Thoracic aorta (tissue), 2 donors: ENCODE measurements around the gene SDHAF3. TPM values are rescaled to one million over a fixed set of nuclear protein-coding genes. Genes with fewer than 3 reads are reported as not detected.
"Not testable (repeated sequence)": the region's sequence is repeated elsewhere in the genome, so short reads cannot be mapped to it uniquely, and the experiment has no call there.

Source experiments
- ATAC-seq: fragments of 150-250 bp; one replicate; pipeline ENCODE4 v1.8.0; 2017; ENCODE audit warnings: low read depth; ENCODE audit not compliant: insufficient number of reproducible peaks, low FRiP score
- DNase-seq: peaks from one replicate; pipeline ENCODE4 v3.0.0-alpha.2; 2020; ENCODE audit warnings: low spot score
- H3K27ac ChIP-seq, 2 donors: fragments of 200-600 bp; sonication (generic); 1 replicate in 1 of 2; 2 replicates in 1 of 2; pipeline ENCODE4 v1.5.1; 2016; ENCODE audit warnings: mild to moderate bottlenecking in 2 of 2, moderate library complexity in 2 of 2
- H3K27me3 ChIP-seq: fragments of 200-600 bp; sonication (generic); replicated peaks from 2 replicates; pipeline ENCODE4 v1.6.0; 2016; ENCODE audit warnings: mild to moderate bottlenecking; ENCODE audit not compliant: insufficient read depth
- H3K36me3 ChIP-seq: fragments of 200-600 bp; sonication (generic); one replicate; pipeline ENCODE4 v1.5.1; 2016
- H3K4me1 ChIP-seq, 2 donors: fragments of 200-600 bp; sonication (generic); 1 replicate in 1 of 2; 2 replicates in 1 of 2; pipeline versions ENCODE4 v1.5.1 to v1.6.0; 2016; ENCODE audit warnings: low read depth in 2 of 2, mild to moderate bottlenecking in 1 of 2; ENCODE audit not compliant: control insufficient read depth in 1 of 2
- H3K4me3 ChIP-seq: fragments of 200-600 bp; sonication (generic); 2 replicates; pipeline ENCODE4 v1.5.1; 2016; ENCODE audit warnings: mild to moderate bottlenecking
- H3K9me3 ChIP-seq: fragments of 200-600 bp; sonication (generic); 2 replicates; pipeline ENCODE4 v1.5.1; 2016
- total RNA-seq, 2 donors: library from RNA; depleted of rRNA; stranded (reverse); fragments of >200 nt; gene quantifications; one replicate each; pipeline versions ENCODE4 v1.1.0 to v1.2.3, GENCODE V29; 2016
- TF ChIP-seq, protein P1 (sequence below): fragments of 200-600 bp; sonication (generic); IDR thresholded peaks from one replicate; pipeline ENCODE4 v1.5.1; 2019; ENCODE audit warnings: antibody characterized with exemption

Gene SDHAF3
- total RNA-seq = 1 to 10 TPM; 1.1 to 3.5 TPM

DNA sequence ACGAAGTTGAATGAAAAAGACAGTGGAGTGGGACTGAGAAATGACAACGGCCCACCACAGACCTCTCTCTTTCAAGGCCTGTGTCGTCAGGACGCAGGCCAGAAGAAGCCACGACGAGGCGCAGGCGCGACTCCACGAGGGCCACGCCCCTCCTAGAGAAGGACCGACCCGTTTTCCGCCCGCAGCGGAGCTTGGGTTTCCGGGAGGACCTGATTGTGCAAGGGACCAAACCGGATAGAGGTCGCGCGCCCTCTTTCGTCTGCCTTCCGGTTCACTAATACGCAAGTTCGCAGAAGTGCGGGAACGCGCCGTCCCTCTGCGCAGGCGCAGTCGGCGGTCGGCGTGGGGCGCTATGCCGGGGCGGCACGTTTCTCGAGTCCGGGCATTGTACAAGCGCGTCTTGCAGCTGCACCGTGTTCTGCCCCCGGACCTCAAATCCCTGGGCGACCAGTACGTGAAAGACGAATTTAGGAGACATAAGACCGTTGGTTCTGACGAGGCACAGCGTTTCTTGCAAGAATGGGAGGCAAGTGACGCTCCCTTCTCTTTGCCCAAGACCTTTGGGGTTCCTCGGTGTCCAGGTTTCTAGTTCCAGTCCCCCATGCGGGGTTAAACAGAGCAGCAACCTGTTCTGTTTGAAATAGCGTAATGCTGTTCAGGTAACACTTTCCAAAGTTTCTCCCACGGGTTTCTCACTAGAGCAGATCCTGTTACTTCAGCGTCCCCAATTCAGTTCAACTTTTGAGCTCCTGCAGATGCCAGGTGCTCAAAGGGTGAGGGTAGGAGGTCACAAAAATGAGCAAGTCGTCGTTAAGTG, at the start of gene SDHAF3:
Gene SDHAF3, plus strand, starts transcription at position 327 of the 817 bp plus-strand sequence. Its CDS starts 26 bp downstream, at position 353.
- no peaks in the 10 kb centered on the region for H3K9me3 ChIP-seq
- no peaks in the 10 kb centered on the region for H3K27me3 ChIP-seq
- ATAC-seq = peak; percentile 97
- peak within 1 kb of the TSS; percentile 54 to 55 for H3K27ac ChIP-seq
- H3K36me3 ChIP-seq = no peaks in the 10 kb centered on the region
- peaks cover 9 to 10% of the 10 kb centered on the region in 2 donors for H3K4me1 ChIP-seq
- TF ChIP-seq, protein P1, sequence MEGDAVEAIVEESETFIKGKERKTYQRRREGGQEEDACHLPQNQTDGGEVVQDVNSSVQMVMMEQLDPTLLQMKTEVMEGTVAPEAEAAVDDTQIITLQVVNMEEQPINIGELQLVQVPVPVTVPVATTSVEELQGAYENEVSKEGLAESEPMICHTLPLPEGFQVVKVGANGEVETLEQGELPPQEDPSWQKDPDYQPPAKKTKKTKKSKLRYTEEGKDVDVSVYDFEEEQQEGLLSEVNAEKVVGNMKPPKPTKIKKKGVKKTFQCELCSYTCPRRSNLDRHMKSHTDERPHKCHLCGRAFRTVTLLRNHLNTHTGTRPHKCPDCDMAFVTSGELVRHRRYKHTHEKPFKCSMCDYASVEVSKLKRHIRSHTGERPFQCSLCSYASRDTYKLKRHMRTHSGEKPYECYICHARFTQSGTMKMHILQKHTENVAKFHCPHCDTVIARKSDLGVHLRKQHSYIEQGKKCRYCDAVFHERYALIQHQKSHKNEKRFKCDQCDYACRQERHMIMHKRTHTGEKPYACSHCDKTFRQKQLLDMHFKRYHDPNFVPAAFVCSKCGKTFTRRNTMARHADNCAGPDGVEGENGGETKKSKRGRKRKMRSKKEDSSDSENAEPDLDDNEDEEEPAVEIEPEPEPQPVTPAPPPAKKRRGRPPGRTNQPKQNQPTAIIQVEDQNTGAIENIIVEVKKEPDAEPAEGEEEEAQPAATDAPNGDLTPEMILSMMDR = no peak
- peak; percentile 82 for DNase-seq
- peak within 1 kb of the TSS; percentile 81 for H3K4me3 ChIP-seq

DNA sequence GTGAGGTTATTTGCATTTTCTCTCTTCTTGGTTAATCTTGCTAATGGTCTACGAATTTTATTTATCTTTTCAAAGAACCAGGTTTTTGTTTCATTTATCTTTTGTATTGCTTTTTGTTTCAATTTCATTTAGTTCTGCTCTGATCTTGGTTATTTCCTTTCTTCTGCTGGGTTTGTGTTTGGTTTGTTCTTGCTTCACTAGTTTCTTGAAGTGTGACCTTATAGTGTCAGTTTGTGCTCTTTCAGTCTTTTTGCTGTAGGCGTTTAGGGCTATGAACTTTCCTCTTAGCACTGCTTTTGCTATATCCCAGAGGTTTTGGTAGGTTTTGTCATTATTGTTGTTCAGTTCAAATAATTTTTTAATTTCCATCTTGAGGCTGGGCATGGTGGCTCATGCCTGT, 45.5 kb upstream of the SDHAF3 start:
- H3K27ac ChIP-seq, DNase-seq, H3K36me3 ChIP-seq, ATAC-seq, H3K4me3 ChIP-seq, H3K9me3 ChIP-seq, H3K4me1 ChIP-seq, H3K27me3 ChIP-seq: not testable (repeated sequence)

GRCh38 chr7:97075928-97076327, 41.6 kb upstream of the SDHAF3 start:
- TF ChIP-seq, protein P1 = no peak
- Histone ChIP-seq H3K9me3 (no peaks in the 10 kb centered on the region), H3K27me3 (no peaks in the 10 kb centered on the region), H3K4me1 (no peaks in the 10 kb centered on the region), H3K4me3 (no peak overlapping the region), H3K36me3 (no peaks in the 10 kb centered on the region), H3K27ac (no peak overlapping the region)
- DNase-seq (no peak), ATAC-seq (no peak)

DNA sequence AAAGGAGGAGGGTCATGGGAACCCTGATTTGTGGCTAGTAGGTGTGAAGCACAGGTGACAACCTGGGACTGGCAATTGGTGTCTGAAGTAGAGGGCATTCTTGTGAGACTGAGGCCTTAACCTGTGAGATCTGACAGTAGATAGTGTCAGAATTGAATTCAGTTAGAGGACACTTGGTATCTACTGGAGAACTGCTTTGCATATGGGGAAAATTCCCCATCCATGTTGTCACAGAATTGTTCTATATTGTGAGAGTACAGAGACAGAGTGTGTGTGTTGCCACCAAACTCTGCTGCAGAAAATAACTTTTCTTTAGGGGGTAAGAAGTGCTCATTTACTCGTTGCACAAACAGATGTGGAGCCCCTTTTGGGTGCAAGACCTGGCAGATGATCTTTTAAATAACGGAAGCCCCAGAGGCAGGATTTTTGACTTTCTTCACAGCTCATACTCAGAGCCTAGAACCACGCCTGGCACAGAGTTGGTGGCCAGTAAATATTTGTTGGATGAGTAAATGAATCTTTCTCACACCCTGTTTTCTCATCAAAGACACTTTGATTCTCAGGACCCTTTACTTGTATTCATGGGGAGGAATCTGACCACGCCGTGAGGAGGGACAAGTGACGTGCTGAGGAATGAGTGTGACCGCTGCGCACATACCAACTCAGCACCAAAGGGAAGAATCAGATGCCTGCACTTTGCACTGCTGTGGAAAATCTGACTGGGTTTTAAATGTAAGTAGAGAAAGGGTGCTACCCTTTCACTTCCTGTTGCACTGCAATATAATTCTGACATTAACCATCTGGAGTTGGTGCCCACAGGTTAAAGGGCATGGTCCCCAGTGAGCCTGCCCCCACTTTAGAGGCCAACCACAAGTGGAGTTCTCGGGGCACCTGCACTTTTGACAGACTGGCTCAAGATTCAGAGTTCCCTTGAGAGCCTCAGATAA, 39.2 kb upstream of the SDHAF3 start:
- no peaks in the 10 kb centered on the region for H3K36me3 ChIP-seq
- DNase-seq (no peak), ATAC-seq (no peak)
- H3K27ac ChIP-seq = no peak overlapping the region
- no peaks in the 10 kb centered on the region for H3K9me3 ChIP-seq
- TF ChIP-seq, protein P1 = no peak
- no peak overlapping the region for H3K4me3 ChIP-seq
- no peaks in the 10 kb centered on the region for H3K27me3 ChIP-seq
- no peaks in the 10 kb centered on the region for H3K4me1 ChIP-seq

- no peak for ATAC-seq
- Histone ChIP-seq H3K9me3 (no peaks in the 10 kb centered on the region), H3K27ac (no peak overlapping the region), H3K4me3 (no peak overlapping the region), H3K4me1 (no peaks in the 10 kb centered on the region), H3K36me3 (no peaks in the 10 kb centered on the region), H3K27me3 (no peaks in the 10 kb centered on the region)
- no peak for DNase-seq
- TF ChIP-seq, protein P1 = no peak
These were observed 38.2 kb upstream of the SDHAF3 start for GRCh38 chr7:97079300-97079699.
